DMS53 treated with DMSO at 0.1 percent for 48 hours (cell line): ENCODE results near the gene PRUNE2.
A peak's percentile ranks its signal among the peaks of the same experiment; 100 is the strongest.

Experiments used
- DNase-seq: peaks from one replicate; lab custom pipeline; 2025; ENCODE audit not compliant: unreplicated experiment; lab: John Stamatoyannopoulos, UW

The PRUNE2 gene

DNA sequence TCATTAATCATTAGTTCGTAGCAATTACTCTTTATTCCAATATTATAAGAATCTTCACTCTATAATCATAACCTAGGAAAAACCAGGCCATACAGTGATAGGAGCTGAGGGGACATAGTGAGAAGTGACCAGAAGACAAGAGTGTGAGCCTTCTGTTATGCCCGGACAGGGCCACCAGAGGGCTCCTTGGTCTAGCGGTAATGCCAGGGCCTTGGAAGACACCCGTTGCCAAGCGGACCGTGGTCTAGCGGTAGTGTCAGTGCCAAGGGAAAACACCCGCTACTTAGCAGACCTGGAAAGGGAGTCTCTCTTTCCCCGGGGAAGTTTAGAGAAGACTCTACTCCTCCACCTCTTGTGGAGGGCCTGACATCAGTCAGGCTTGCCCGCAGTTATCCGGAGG lies 239.9 kb downstream of the PRUNE2 start:
- DNase-seq = peak; percentile 14

DNA sequence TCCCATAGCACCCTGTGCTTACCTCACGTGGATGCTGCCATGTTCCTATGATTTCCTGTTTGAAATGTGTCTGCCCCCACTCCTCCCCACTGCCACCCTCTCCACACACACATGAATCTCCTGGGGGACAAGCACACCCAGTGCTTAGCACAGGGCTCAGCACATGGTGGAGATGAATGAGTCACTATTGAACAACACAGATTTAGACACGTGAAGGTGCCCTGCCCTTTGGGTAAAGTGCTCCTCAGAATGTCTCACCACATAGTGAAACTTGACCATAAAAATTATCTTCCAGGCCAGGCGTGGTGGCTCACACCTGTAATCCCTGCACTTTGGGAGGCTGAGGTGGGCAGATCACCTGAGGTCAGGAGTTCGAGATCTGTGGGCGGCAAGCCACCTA lies 240.5 kb downstream of the PRUNE2 start:
- no peak for DNase-seq

DNA sequence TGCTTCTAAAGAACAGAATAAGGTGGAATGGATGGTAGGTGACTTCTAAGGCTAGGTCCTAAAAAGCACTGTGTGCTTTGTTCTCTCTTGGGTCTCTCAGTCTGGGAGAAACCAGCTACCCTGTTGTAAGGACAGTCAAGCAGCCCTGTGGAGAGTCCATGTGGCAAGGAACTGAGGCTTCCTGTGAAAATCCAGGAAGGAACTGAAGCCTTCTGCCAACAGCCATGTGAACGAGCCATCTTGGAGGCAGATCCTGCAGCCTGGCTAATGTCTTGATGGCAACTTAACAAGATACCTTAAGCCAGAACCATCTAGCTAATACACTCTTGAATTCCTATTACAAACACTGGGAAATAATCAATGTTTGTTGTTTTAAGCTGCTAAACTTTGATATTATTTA lies 241.8 kb downstream of the PRUNE2 start:
- DNase-seq = no peak

DNA sequence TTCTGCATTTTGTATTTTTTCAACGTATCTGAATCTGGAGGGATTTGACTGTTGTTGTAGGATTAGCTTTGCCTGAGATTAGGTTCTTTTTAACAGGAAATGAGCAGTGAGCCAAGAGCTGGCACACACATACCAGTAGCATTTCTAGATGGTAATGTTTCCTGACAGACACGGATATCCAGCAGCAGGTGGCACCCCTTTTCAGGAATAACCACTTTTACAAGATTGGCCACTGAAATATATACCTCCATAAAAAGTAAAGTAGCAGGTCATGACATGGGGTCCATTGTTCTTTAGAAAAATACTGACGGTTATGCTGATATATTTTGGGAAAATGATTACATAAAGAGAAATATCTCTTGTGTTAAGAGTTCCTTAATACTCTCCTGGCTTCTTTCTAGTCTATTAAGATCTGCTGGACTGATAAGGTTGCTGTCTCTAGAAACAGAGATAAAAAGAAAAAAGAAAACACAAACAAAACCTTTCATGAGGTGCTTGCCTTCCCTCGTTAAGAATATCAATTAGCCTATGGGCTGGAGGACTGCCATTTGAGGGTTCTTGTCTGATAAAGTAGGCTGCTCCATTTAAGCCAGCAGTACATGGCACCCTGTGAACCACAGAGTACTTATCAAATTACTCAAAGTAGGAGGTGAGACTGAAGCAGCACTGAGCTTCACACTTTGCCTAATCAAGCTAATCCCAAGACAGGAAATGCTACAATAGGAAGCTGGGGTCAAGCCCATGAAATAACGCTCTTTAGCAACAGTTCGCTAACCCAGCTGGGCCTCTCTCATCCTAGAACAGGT lies 243.2 kb downstream of the PRUNE2 start:
- DNase-seq = peak; percentile 42

DNA sequence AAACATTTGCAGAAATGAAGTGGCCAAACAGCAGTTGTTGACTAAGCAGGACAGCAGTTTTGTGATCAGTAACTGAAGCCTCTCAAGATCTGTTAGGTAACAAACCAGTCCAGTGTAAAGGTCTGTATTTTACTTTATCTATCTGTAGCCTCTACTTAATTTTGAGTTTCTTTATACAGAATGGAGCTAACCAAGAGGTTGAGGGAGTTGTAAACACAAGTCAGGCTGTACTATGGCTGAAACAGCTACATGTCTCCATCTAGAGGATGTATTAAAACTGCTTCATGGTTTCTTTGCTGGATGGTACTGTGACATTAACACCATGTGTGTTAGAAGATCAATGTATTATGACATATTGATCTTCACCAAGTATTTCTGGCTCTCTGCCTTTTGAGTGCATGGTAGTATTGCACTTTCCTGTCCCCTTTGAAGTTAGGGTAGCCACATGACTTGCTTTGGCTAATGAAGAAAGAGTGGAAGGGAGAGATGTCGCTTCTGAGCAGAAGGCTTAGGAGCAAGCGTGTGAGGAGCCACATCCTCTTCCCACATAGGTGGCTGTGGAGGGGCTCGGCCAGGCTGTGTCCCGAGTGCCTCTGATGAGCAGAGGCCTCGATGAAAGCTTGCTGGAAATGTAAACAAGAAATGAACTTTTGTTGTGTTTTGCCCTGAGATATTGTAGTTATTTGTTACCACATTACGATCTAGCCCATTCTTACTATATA lies 247.2 kb downstream of the PRUNE2 start:
- DNase-seq = peak; percentile 53

DNA sequence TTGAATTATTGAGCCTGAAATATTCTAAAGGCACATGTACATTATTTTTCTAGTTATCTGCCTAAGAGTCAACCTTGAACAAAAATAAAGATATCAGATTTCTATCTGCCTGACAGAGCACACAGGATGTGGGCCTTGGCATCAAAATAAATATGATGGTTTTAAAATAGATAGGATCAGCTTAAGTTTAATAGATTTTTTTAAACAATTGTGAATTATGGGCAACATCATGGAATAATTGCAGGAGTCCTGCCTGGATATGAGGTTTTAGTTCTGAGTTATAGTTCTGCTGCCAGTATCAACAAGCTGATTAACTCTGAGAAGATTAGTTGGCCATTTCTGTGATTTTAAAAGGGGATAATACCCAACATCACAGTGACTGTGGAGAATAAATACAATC lies 248.6 kb downstream of the PRUNE2 start:
- DNase-seq = no peak

DNA sequence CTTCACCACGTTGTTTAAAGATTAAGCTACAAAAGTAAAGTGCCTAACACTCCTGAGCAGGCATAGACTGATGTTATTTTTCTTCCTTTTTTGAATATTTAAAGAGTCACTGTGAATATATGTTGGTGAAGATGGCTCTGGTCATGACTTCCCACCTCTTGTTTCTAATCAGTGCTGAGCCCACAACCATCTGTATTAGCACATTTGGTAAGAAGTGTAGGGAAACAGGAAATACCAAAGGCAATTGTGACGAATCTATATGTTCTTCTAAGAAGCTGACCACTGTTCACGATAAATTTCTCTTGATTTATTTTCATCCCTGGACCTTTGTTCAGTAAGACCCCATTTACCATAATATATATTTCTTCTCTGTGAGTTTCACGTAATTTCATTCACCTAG lies 249.9 kb downstream of the PRUNE2 start:
- DNase-seq = no peak

DNA sequence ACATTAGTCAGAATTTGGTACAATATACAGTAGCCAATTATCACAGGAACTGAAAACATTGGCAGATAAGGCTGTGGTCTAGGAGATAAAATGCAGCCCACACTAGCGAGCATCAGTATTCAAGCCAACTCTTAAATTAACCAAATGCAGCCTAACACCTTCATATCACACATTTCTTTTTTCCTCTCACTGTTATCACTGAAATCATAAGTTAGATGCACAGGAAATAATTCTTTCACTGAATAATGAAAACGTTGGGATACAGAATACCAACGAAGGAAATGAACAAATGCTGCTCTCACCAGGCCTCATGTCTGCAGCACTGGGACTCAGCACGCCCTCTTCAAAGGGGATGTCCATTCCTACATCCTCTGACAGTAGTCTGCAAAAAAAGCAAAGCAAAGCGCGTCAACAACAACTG lies 250.8 kb downstream of the PRUNE2 start:
- no peak for DNase-seq

DNA sequence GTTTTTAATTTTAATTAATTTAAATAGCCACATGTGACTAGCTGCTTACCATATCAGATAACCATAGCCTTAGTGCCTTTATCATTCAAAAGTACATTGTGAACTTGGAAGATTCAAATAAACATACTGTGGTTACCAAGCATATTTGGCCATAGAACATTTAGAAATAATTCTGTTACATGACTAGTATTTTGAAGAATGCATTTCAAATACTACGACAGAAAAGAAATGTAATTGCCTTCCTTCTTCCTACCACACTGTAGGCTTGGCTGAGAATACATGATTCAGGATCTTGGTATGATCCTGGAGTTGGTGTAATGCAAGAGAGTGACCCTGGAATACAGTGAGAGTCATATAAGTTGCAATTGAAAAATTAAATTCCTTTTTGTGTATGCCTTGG lies 251.3 kb downstream of the PRUNE2 start:
- DNase-seq = no peak

DNA sequence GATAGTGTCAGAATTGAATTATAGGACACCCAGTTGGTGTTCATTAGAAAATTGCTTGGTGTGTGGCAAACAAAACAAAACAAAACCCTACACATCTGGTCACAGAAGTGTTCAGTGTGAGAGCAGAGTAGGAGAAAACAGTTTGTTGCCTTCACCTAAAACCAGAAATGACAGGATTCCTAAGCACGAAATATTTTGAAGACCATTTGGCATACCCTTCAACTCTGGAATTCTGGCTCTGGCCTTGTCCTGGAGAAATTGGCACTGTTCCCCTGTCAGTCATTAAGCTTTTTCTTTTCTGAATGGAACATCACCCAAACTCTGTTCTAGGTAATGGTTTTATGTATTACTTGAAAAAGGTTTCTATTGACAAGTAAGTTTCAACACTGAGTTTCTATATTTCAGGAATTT lies 251.9 kb downstream of the PRUNE2 start:
- no peak for DNase-seq

DNA sequence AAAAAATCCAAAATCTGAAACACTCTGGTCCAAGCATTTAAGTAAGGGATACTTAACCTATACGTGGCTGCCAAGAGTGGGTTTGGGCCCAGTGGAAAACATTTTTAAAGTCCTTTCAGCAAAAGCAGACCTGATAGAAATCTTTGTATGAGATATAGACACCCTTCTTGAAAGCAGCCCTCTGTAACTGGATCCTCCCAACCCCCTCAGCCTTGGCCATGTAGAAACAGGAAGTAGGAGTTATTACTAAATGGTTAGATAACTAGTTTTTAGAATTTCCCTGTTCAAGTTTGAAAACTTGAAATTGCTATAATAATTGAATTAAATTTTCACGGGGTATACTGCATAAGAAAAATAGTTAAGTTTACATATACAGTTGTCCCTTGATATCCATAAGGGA lies 253.0 kb downstream of the PRUNE2 start:
- no peak for DNase-seq

DNA sequence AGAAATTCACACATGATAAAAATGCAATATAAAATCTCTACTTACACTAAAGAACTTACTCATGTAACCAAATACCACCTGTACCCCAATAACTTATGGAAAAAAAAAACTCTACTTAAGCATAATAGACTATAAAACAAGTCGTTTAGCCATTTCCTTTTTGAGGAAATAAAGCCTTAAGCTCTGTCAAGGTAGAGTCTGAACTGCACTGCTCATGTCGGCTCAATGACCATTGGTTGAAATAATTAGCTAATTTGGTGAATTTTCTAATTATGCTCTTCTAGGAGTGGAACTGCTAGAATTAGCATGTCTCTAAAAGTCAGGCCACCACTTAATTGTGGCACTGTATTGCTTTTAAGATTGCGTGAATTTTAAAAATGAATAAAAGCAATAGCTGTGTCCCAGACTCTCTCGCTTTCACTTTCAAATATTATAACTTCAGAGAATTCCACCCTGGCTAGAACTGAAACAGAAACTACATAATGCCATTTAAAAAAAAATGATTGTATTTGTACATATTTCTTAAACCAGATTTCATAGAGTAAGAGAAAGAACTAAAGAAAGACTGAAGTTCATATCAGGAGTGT lies 254.7 kb downstream of the PRUNE2 start:
- DNase-seq = no peak

DNA sequence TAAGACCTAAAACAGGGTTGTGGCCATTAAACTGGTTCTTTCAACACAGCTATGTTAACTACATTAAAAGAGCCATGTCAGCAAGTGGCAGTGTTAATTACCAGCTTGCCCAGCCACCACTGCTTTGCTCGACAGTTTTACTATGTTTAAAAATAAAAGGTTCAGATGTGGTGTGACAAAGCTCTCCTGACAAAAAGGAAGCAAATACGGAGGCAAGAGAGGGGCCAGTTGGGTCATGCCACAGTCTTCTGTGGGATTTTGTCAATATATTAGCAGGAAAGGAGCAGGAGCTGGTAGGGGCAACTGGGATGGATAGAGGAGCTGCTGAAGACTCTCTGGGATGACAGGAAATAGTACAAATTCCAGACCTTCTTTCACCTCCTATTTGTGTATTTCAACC lies 255.2 kb downstream of the PRUNE2 start:
- DNase-seq = no peak

DNA sequence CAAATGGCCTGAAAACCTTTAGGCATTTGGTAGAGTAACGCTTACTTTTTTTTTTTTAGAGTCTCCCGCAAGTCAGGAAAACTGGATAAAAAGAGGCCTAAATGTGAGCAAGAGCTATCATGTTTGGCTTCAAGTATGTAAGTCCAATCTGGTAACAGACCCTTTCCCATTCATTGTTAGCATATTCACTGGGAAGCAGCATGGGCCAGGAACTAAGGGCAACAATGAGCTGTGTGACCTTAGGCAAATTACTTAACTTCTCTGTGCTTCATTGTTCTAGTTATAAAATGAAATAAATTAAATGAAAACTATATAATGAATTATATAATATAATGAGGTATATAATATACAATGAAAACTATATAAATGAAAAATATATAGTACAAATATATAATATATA lies 256.0 kb downstream of the PRUNE2 start:
- no peak for DNase-seq

DNA sequence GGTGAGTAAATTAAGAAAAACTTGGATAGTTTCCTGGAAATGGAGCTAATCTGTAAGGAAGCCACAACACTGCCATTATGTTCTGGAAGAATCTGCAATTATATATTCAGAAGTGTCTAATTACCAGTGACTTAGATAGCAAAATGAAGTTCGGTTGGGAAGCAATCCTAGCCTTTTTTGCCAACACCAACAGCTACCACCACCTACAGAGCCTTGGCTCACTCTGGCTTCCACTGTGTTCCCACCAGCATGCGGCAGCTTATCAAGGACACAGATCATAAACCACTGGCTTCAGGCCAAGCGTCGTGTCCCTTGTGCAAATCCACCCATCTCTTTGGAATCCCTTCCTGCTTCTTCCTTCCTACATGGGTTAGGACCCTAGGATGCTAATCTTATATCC lies 259.7 kb downstream of the PRUNE2 start:
- no peak for DNase-seq

DNA sequence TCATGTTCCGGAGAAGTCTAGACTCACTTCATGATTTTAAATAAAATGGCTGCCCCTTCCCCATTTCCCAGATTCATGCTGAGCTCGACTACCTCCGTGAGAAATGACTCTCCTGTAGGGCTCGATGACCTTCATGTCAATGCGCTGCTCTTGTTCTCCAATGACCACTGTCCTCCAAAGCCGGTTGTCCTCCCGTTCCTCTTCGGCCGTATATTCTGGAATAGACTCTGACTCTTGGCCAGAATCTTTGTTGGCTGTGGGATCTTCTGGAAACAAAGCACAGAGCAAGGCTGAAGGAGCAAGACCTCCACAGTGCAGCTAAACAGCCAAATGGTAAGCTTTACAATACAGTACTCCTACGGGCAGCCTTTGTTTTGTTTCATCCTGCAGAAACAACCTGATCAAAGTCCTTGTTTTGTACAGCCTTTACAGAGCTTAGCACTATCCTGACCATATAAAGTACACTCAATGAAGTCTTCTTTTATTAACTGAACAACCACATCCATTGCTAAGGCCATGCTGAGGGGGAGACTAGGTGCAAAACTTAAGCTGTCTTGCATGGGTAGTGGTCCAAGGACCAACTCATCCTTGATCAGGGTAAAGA lies 261.2 kb downstream of the PRUNE2 start:
- DNase-seq = no peak

DNA sequence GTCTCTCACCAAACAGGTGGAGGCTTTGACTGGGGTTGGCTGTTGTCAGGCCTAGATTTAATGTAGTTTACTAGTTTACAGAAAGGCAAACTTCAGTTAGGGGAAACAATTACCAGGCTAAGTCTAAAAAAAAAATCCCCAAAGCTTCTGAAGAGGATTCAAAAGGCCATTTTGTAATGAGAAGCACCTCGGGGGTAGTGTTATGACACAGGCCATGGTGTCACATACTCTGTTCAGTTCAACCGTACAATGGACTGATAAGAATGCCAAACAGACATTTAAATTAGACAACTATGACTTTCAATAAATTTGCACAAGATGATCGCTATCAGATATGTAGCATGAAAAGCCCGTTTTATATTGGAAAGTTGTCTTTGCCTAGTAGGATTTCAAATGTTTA lies 261.7 kb downstream of the PRUNE2 start:
- DNase-seq = no peak

DNA sequence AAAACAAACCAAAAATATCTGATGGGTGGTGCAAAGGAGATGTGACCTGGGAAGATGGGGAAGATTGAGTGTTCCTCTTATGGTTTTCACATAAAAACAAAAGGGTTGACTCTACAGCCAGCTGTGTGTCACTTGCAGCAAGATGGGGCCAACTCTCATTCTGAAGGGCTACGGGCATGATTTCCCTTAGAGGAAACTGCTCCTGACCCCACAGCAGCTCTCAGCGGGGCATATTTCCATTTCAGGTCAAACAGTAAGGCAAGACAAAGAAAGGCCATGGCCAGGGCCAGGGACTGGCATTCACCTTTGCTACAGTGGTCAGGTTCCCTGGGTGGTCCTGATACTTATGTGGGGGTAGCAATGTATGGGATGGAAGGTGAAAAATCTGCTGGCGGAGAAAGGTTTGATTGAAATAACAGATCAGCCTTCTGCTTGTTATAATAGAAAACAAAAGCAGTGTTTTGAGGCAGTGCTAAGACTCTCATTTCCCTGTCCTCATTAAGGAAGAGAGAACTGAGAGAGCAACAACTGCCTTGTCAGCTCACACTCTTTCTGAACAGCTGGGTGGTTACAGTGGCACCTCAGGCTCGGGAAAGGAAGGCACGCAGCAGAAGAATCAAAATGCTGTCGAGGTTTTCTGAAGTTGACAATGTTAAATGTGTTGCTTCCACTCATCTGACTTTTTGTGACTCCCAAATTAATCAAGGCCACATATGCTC lies 262.4 kb downstream of the PRUNE2 start:
- DNase-seq = no peak

DNA sequence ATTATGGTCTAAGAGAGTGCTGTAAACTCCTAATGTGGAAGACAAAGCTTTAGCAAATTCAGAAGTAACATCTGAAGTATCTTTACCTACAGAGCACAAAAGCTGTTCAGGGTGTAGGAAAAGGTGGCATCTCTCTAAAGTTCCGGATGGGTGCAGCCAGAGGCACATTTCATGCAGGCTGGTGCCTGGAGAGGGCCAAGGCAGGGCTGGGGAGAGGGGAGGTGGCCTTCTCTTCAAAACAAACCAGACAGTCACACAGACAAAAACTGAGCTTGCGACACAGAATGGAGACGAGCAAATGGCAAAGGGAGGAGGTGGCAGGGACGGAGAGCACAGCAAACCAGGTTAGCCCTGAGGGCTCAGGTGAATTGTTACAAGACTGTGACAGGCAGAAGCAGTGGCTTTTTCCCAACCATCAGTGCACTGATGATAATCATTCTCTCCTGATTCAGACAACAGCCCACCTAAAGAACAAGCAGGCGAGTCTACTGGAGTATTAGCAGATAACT lies 263.2 kb downstream of the PRUNE2 start:
- no peak for DNase-seq

DNA sequence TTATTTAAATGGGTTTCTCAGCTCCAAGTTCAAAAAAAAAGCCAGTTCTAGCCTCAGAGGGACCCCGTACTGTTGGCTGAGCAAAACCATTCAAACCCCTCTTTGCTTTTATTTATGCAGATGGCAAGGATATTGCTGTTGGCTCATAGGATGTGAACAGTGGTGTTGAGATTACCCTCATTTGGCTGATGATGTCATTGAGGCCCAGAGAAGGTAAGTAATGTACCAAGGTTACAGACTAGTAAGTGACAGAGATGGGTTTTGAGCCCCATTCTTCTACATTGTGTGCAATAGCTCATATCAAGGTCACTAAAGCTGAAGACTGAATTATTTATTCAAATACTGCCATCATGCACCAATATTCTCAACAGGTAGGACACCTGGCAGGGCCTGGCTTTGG lies 263.8 kb downstream of the PRUNE2 start:
- DNase-seq = no peak

DNA sequence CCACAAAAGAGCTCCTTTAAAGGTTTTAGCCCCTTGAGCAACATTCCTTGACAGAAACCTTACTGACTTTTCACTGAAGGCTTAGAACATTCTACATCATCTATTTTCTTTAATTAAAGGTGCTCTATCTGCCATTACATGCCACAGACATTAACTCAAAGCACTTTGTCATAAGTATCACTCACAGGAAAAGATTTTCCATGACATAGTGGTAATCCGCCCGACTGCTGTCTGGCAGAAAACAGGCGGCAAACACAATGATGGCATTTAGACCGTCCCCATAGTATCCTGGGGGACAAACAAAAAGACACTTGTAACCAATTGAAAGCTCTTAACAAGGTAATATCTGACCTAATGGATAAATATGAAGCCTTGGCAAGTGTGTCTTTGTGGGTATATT lies 267.9 kb downstream of the PRUNE2 start:
- no peak for DNase-seq
